Omental fat pad (tissue), 4 donors: ENCODE measurements around the gene GAB2. TPM values are rescaled to one million over a fixed set of nuclear protein-coding genes. Genes with fewer than 3 reads are reported as not detected.

Experiments
- ATAC-seq: fragments of 150-250 bp; one replicate; pipeline ENCODE4 v1.9.1; 2016; ENCODE audit warnings: mild to moderate bottlenecking, moderate library complexity; ENCODE audit not compliant: low FRiP score
- DNase-seq: peaks from one replicate; pipeline ENCODE4 v3.0.0-alpha.2; 2019; ENCODE audit warnings: low spot score
- CTCF ChIP-seq, 3 donors: fragments of 450-650 bp; IDR thresholded peaks; one replicate each; pipeline ENCODE4 v1.5.1; 2016 to 2017; ENCODE audit warnings: antibody characterized with exemption in 3 of 3, mild to moderate bottlenecking in 3 of 3, moderate library complexity in 2 of 3
- total RNA-seq, 4 donors: library from RNA; depleted of rRNA; stranded (reverse); fragments of >200 nt; gene quantifications; one replicate each; pipeline ENCODE4 v1.1.0, GENCODE V29; 2016

The GAB2 gene
- total RNA-seq, 4 donors from 2014 or later, result 25.3 to 97.7 (median 36.1) TPM

- no peak for DNase-seq
- no peak for ATAC-seq
- no peak for TF ChIP-seq CTCF (IDR thresholded peaks at IDR 0.05)
Measured at GRCh38 chr11:78293536-78293935, 124.1 kb downstream of the GAB2 start.

GRCh38 chr11:78292109-78292803, 125.4 kb downstream of the GAB2 start:
- no peak for TF ChIP-seq CTCF (IDR thresholded peaks at IDR 0.05)
- ATAC-seq, result no peak
- DNase-seq, result no peak

- ATAC-seq (no peak), DNase-seq (no peak)
- no peak for TF ChIP-seq CTCF (IDR thresholded peaks at IDR 0.05)
Measured at GRCh38 chr11:78291503-78292108, 126.0 kb downstream of the GAB2 start.

- peak; percentile 28 for ATAC-seq
- no peak for TF ChIP-seq CTCF (IDR thresholded peaks at IDR 0.05)
- DNase-seq, result no peak
Measured at GRCh38 chr11:78290293-78291176, 127.1 kb downstream of the GAB2 start.

GRCh38 chr11:78289552-78290292, 127.9 kb downstream of the GAB2 start:
- DNase-seq (no peak), ATAC-seq (no peak)

More at GRCh38 chr11:78289552-78290292, 127.9 kb downstream of the GAB2 start:
- TF ChIP-seq CTCF (IDR thresholded peaks at IDR 0.05), result no peak
